GM21515 (cell line): ENCODE data around the gene AEN.

Experiments
- ATAC-seq: cut with Tn5 transposase; IDR thresholded peaks from one replicate; pipeline ENCODE4 v1.9.1; 2021; ENCODE audit not compliant: unreplicated experiment

AEN gene, protein sequence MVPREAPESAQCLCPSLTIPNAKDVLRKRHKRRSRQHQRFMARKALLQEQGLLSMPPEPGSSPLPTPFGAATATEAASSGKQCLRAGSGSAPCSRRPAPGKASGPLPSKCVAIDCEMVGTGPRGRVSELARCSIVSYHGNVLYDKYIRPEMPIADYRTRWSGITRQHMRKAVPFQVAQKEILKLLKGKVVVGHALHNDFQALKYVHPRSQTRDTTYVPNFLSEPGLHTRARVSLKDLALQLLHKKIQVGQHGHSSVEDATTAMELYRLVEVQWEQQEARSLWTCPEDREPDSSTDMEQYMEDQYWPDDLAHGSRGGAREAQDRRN

GRCh38 chr15:88620995-88621772, at the start of gene AEN:
Gene AEN, plus strand, starts transcription at chr15:88621340. Its CDS starts 4,870 bp downstream, at chr15:88626210.
- ATAC-seq: peak; percentile 92

GRCh38 chr15:88571852-88572259, 49.3 kb upstream of the AEN start:
- no peak for ATAC-seq

DNA sequence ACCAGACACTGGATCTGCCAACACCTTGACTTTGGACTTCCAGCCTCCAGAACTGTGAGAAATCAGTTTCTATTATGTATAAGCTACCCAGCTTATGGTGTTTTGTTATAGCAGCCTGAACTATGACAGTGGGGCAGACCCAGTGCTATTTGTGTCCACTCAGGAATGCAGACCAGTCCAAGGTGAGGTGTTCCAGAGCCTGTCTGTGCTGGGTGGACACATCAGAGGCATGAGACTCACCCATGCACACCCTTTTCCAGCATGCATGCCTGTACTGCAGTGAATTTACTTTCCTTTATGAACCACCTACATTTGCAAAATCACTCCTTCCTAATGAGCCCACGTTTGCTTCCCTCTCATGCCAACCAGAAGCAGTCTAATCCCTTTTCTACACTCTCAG, 47.1 kb upstream of the AEN start:
- no peak for ATAC-seq

- ATAC-seq: no peak
Observed at GRCh38 chr15:88574655-88575054, 46.5 kb upstream of the AEN start.

GRCh38 chr15:88579322-88579721, 41.8 kb upstream of the AEN start:
- no peak for ATAC-seq

- no peak for ATAC-seq
Observed at GRCh38 chr15:88580532-88580931, 40.6 kb upstream of the AEN start.

- no peak for ATAC-seq
Observed at GRCh38 chr15:88586401-88587162, 34.6 kb upstream of the AEN start.

GRCh38 chr15:88590759-88591158, 30.4 kb upstream of the AEN start:
- ATAC-seq: no peak

GRCh38 chr15:88591384-88591783, 29.8 kb upstream of the AEN start:
- ATAC-seq: no peak

- no peak for ATAC-seq
Observed at GRCh38 chr15:88603885-88604284, 17.3 kb upstream of the AEN start.

GRCh38 chr15:88604381-88605188, 16.6 kb upstream of the AEN start:
- ATAC-seq: no peak

DNA sequence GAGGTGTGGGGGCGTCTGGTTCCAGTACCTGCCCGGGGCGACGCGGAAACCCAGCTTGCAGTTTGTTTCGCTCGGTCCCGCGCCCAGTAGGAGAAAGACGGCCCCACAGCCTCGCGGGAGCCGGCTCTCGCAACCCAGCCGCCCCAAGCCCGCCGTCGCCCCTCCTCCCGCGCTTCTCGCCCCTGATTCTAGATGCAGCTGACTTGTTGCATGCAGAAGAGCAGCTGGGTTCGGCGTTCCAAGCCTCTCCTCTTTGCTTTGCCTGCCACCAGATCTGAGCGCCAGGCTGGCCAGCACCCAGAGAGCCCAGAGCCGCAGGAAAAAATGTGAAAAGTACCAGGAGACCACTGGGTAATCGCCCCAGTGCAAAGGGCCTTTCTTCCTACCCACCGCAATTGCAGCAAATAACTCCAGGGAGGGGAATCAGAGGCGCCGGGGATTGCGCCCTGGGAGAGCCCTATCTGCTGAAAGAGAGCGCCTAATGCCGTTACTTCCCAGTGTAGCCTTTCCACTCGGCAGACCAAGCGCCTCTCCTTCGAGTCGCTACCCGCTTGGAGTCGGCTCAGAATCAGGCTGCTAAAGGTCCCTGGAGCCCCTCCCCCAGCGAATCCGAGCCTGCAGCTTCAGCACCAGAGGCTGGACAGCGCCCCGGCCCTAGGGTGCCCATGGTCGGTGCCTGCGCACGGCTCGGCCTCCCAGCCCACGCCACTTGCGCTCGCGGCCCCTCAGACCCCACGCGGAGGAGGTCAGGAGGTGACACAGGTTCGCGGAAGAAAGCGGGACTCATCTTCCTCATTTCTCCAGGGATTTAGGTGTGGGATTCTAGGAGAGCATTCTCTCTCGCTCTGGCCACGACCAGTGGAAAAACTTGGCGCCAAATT, 15.7 kb upstream of the AEN start:
- no peak for ATAC-seq

- ATAC-seq: no peak
Observed at GRCh38 chr15:88606070-88606794, 14.9 kb upstream of the AEN start.

DNA sequence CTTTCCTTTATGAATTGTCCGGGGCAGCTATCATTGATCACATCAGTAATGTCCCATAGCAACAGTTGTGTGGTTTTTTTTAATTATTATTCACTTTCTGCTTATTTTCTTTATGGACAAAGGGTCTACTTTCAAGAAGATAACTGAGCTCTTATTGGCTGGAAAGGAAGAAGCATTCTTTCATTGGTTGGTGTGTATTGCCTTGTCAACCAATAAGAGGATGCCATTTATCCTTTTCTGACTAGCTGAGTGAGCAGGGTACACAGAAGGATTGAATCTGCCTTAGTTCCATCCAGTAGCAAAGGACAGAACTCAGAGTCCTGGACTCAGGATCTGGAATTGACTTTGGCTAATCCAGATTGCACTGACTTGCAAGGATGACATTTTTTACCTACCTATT, 13.2 kb upstream of the AEN start:
- ATAC-seq: no peak

DNA sequence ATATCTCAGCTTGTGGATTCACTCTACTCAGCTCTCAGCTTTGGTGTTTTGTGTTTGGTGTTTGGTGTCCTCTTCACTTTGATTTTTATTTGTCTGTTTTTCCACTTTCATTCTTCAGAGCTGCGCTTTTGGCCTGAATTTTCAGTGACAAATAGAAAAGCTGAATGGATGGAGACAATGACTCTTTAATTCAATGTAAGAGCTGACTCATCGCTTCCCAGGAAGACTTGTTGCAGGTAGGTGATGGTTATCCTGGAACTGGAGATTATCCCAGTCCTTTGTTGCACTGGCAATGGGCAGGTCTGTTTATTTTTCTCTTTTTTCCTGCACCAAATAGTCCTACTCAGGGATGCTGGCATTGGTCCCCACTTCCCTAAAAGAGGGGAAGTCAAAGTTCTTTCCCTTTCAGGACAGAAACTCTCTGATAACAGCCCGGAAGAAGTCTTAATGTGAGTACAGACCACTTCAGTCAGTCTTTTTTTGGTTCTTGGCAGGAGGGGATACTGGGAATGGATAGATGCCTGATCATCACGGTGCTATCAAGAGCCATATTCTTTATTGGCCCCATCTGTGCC, 12.4 kb upstream of the AEN start:
- ATAC-seq: no peak

DNA sequence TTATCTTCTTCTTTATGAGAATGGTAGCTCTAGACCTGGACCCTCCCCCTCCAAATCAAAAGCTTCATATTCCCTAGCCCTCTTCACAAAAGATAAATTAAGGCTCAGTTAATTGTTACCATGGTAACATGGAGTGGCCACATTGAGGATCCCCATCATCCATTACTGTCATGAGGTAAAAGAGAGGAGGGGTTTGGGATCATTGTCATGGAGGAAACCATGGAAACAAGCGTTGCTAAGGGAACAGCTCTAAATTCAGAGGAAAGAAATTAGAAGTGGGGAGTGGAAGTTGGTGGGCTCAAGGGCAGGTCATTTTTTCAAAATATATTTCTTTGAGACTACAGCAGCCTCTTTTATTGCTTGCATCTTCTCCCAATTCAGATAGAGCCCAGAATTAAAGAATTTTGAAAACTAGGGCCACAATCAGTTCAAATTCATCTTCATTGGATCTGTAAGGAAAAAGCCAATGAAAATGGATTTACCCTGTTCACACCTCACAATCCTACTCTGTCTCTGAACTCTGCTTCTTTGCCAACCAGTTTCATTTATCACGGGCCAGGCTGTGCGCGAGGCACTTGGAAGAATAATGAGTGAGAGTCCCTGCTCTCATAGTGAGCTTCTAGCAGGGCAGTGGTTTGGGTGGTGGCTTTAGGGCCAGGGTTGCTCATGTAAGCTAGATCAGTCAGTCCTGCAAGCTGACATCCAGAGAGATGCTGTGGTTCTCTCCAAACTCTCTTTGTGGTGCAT, 11.6 kb upstream of the AEN start:
- no peak for ATAC-seq

GRCh38 chr15:88610701-88611231, 10.4 kb upstream of the AEN start:
- ATAC-seq: no peak
